GM19455 (cell line): ENCODE results near the gene SMKR1.
"Not testable (repeated sequence)": the region's sequence is repeated elsewhere in the genome, so short reads cannot be mapped to it uniquely, and the experiment has no call there.

ENCODE experiments used
- ATAC-seq: cut with Tn5 transposase; IDR thresholded peaks from one replicate; pipeline ENCODE4 v1.9.1; 2021; ENCODE audit not compliant: unreplicated experiment

The SMKR1 gene

DNA sequence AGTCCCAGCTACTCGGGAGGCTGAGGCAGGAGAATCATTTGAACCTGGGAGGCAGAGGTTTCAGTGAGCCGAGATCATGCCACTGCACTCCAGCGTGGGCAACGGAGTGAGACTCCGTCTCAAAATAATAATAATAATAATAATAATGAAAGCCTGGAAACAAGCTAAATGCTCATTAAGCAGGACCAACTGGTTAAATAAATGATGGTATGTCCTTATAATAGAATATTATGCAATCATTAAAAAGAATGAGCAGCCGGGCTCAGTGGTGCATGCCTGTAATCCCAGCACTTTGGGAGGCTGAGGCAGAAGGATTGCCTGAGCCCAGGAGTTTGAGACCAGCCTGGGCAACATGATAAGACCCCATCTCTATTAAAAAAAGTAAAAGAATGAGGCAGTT, 21.0 kb upstream of the SMKR1 start:
- ATAC-seq: not testable (repeated sequence)

GRCh38 chr7:129482781-129483180, 19.6 kb upstream of the SMKR1 start:
- ATAC-seq: no peak

DNA sequence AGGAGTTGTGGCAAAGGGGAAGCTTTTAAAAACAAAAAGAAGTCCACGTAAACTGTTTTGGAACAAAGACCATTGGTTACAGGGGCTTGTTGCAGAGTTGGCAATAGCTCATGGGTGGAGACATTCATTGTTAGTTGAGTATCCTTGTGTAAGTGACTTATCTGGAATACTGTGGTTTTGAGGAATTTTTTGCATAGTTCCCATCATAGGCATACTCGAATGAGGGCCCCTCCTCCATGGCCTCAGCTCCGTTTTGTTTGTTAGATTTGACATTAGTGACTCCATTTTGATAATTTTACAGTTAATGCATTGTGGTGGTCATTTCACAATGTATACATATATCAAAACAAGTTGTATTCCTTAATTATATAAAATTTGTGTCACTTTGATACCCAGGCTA, 12.8 kb upstream of the SMKR1 start:
- no peak for ATAC-seq

GRCh38 chr7:129492391-129492790, 9.9 kb upstream of the SMKR1 start:
- no peak for ATAC-seq

DNA sequence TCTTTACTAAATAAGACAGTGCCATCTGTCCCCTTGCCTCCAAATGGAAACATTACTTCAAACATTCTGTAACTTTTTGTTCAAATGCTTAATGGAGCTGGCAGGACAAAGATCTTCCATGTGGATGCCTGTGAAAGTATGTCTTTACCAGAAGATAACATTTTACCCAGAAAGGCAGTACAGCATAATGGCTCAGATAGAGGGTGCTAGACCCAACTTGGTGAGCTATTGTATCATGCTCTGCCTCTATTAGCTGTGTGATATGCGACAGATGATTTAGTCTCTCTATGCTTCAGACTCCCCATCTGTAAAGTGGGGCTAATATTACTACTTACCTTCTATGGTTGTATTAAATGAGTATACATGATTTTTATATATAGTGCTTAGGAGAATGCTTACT, 8.8 kb upstream of the SMKR1 start:
- ATAC-seq: no peak

DNA sequence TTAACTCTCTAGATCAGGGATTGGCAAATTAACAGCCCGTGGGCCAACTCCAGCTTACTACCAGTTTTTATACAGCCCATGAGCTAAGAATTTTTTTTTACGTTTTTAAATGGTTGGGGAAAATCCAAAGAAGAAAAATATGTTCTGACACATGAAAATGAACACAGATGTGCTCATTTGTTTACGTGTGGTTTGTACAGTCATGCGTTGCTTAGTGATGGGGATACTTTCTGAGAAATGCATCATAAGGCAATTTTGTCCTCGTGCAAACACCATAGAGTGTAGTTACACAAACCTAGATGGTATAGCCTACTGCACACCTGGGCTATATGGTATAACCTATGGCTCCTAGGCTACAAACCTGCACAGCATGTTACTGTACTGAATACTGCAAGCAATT, 8.3 kb upstream of the SMKR1 start:
- peak; percentile 72 for ATAC-seq

DNA sequence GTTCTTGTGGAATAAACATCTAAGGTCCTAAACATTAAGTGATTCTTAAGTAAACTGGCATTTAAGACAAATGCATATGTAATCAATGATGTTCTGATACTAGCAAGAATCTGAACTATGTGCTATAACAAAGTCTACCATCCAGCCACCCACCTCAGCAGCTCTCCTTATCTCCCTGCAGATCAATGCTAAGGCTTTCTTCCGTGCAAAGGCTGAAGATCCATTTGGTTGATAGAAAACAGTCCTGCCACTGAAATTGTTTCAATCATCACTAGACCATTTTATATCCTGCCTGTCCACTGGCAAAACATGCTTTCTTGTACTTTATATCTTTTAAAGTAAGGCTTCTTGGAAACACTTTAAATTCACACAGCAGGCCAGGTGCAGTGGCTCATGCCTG, 6.3 kb upstream of the SMKR1 start:
- no peak for ATAC-seq

- ATAC-seq: no peak
Observed at GRCh38 chr7:129496653-129497052, 5.7 kb upstream of the SMKR1 start.

DNA sequence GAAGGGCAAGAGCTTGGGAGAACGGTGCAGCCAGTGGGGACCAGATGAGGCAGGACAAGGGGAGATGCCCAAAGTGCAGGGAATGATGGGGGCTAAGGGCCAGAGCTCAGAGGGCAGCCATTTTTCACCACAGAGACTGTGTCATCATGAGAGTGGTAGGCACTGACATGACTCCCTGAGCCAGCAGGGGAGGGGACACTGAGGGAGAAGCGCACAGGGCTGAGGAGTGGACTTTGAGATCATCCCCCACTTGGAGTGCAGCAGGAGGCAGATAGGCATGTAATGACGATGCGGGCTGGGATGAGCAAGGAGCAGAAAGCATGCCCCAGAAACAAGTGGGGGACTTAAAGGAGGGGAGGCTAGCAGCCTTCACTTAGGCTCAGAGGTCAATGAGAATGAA, 5.2 kb upstream of the SMKR1 start:
- ATAC-seq: no peak

- no peak for ATAC-seq
Observed at GRCh38 chr7:129498021-129498420, 4.3 kb upstream of the SMKR1 start.

DNA sequence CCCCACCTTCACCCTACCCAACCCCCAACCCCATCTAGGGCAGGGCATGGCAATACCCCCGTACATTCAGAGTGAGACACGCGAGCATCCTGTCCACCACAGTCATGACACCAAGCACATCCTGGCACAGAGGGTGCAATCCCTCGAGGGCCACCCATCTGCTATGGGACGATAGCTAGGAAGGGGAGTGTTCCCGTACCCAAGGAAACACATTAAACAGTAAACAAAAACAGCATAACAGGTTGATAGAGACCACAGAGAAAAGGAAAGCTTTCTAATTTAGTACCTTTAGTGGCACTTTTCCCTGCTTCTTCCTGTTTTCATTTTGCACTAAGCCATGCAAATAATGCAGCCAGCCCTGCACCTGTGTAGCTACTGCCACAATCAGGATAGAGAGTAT, 2.3 kb upstream of the SMKR1 start:
- no peak for ATAC-seq

GRCh38 chr7:129502708-129503685, 666 bp downstream of the SMKR1 start:
- ATAC-seq: peak; percentile 22

DNA sequence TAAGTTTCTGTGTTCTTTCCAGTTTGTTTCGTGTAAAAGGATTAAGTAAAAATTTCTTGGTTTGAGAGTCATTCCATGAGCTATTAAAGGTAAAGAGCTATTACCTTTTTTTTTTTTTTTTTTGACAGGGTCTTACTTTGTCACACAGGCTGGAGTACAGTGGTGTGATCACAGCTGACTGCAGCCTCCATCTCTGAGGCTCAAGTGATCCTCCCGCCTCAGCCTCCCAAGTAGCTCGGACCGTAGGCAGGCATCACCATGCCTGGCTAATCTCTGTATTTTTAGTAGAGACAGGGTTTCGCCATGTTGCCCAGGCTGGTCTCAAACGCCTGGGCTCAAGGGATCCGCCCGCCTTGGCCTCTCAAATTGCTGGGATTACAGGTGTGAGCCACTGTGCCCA, 1.4 kb downstream of the SMKR1 start:
- ATAC-seq: no peak

- no peak for ATAC-seq
Observed at GRCh38 chr7:129512192-129512591, 9.9 kb downstream of the SMKR1 start.

- no peak for ATAC-seq
Observed at GRCh38 chr7:129513546-129513945, 11.2 kb downstream of the SMKR1 start.

DNA sequence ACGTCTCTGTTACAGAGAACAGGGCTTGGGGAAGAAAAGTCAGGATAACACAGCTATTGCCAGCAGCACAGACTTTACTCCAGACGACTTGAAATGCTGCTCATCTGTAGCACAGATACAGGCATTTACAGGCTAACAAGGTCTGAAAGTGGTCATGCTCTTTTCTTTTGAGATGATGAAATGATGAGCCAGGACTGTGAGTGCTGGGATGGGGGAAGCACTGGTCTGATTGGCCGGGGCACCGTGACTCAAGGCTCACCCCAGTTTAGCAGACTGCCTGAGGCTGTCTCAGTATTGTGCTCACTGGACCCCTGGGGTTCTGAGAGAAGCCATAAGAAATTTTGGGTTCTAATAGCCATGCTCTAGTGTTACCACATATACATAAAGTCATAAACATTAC, 12.4 kb downstream of the SMKR1 start:
- ATAC-seq: no peak

GRCh38 chr7:129515381-129515780, 13.1 kb downstream of the SMKR1 start:
- ATAC-seq: no peak

GRCh38 chr7:129517931-129518330, 15.6 kb downstream of the SMKR1 start:
- no peak for ATAC-seq

DNA sequence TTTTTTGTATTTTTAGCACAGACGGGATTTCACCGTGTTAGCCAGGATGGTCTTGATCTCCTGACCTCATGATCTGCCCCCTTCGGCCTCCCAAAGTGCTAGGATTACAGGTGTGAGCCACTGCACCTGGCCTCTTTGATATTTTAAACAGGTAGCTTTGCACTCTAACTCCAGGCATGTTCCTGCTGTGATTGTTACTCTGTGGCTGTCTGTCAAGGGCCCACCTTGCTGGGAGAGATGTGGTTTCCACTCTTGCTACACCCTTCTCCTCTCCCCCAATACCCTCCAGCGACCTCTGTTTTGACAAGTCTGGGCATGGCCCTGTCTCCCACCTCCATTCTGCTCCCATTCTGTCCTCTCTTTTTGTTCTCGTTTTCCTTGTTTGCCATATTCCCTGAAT, 17.1 kb downstream of the SMKR1 start:
- ATAC-seq: no peak

DNA sequence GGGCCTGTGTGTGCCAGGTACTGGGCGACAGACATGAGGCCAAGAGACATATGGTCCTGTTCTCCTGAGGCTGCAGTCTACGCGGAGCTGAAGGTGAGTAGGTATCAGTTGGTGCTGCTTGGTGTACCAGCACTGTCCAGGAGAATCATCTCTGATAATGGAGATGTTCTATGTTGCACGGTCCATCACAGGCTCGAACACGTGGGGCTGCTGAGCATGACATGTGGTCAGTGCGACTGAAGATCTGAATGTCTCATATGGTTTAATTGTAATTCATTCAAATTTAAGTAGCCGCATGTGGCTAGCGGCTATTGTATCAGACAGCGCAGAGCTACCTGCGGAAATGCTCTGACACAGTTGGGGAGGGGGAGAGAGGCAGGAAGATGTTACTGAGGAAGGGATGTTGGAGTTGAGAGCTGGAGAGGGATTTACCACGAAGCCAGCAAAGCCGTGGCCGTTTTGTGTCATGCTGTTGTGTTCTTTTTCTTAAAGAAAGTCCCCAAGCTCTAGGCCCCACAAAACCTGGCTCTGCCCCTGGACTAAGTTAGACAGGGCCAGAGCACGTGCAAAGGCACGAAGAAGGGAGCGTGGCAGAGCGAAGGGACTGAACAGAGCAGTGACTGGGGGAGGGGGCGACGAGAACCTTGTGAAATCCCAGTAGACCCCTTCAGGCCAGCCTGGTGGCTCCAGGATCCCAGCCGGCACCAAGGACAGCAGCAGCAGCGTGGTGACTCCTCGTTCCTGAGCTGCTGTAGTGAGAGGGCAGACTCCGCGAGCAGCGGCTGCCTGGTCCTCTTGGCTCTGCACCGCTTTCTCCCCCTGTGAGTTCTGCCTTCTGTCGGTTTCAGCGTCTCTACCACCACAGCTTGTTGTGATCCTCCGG, 20.0 kb downstream of the SMKR1 start:
- ATAC-seq: no peak

- no peak for ATAC-seq
Observed at GRCh38 chr7:129522971-129523340, 20.6 kb downstream of the SMKR1 start.

- ATAC-seq: no peak
Observed at GRCh38 chr7:129523924-129524323, 21.6 kb downstream of the SMKR1 start.
